HEK293 (cell line): ENCODE measurements around the gene SLAMF1.

Source experiments
- CTCF ChIA-PET: fragments of 350-600 bp; formaldehyde crosslinking; extraction: SDS; loops from one replicate; lab custom pipeline; 2021; ENCODE audit warnings: antibody characterized with exemption; lab: Yijun Ruan, JAX
- POLR2A ChIA-PET: fragments of 300-600 bp; formaldehyde crosslinking; extraction: SDS; loops from one replicate; lab custom pipeline; 2020; ENCODE audit warnings: antibody characterized with exemption, inconsistent platforms; lab: Yijun Ruan, JAX
- H3K27ac ChIP-seq: fragments of 200-500 bp; sonication (Bioruptor generic); 2 replicates; pipeline ENCODE4 v1.5.1; 2014; ENCODE audit warnings: low read depth, low read length, control low read depth, inconsistent platforms; ENCODE audit errors: extremely low read depth
- H3K36me3 ChIP-seq, 2 experiments: fragments of 200-500 bp in 1 of 2; sonication (Bioruptor generic) in 1 of 2; 1 replicate in 1 of 2; 2 replicates in 1 of 2; pipeline ENCODE4 v1.5.1; 2014 to 2017; ENCODE audit warnings: inconsistent platforms in 2 of 2, low read length in 2 of 2; ENCODE audit not compliant: control insufficient read depth in 2 of 2, insufficient read depth in 1 of 2
- H3K4me1 ChIP-seq: fragments of 200-500 bp; sonication (Bioruptor generic); 2 replicates; pipeline ENCODE4 v1.5.1; 2014; ENCODE audit warnings: mild to moderate bottlenecking, low read length, inconsistent platforms; ENCODE audit not compliant: control insufficient read depth, insufficient read depth
- H3K4me3 ChIP-seq: 2 replicates; pipeline ENCODE4 v1.5.1; 2011; ENCODE audit warnings: low read depth, mild to moderate bottlenecking, control low read depth, low read length, moderate library complexity
- H3K9me3 ChIP-seq: fragments of 200-500 bp; sonication (Bioruptor generic); 2 replicates; pipeline ENCODE4 v1.5.1; 2014; ENCODE audit warnings: low read depth, low read length, inconsistent platforms; ENCODE audit not compliant: control insufficient read depth, insufficient read depth
- HOXC10 ChIP-seq: sonication (generic); formaldehyde crosslinking; IDR thresholded peaks from 2 replicates; pipeline ENCODE4 v1.8.1; 2023; ENCODE audit warnings: mild to moderate bottlenecking, missing genetic modification reagents
- WT1 ChIP-seq: fragments of 450-650 bp; formaldehyde crosslinking; IDR thresholded peaks from 2 replicates; pipeline ENCODE4 v1.5.1; 2016; ENCODE audit warnings: missing biosample characterization, missing genetic modification characterization
- ZBTB8A ChIP-seq: fragments of 450-650 bp; formaldehyde crosslinking; IDR thresholded peaks from 2 replicates; pipeline ENCODE4 v1.5.1; 2016; ENCODE audit warnings: missing biosample characterization, missing genetic modification characterization
- ZFP69B ChIP-seq: fragments of 450-650 bp; formaldehyde crosslinking; IDR thresholded peaks from 2 replicates; pipeline ENCODE4 v1.5.1; 2016; ENCODE audit warnings: missing biosample characterization, missing genetic modification characterization
- ZNF157 ChIP-seq: fragments of 450-650 bp; formaldehyde crosslinking; IDR thresholded peaks from 2 replicates; pipeline ENCODE4 v1.5.1; 2016; ENCODE audit warnings: missing biosample characterization, missing genetic modification characterization
- ZNF16 ChIP-seq: fragments of 450-650 bp; formaldehyde crosslinking; IDR thresholded peaks from 2 replicates; pipeline ENCODE4 v1.5.1; 2016; ENCODE audit warnings: low read depth, missing biosample characterization, missing genetic modification characterization
- ZNF274 ChIP-seq, 2 experiments: fragments of 200-500 bp in 1 of 2; fragments of 450-650 bp in 1 of 2; sonication (Bioruptor generic) in 1 of 2; formaldehyde crosslinking in 1 of 2; IDR thresholded peaks; 2 replicates each; pipeline versions ENCODE4 v1.5.1 to v1.6.1; 2014 to 2016; ENCODE audit warnings: borderline replicate concordance in 1 of 2, inconsistent platforms in 1 of 2, low read length in 1 of 2, missing biosample characterization in 1 of 2, missing genetic modification characterization in 1 of 2
- ZNF302 ChIP-seq: fragments of 450-650 bp; formaldehyde crosslinking; IDR thresholded peaks from 2 replicates; pipeline ENCODE4 v1.5.1; 2016; ENCODE audit warnings: missing biosample characterization, missing genetic modification characterization, low read depth
- ZNF404 ChIP-seq: fragments of 450-650 bp; formaldehyde crosslinking; IDR thresholded peaks from 2 replicates; pipeline ENCODE4 v1.5.1; 2017; ENCODE audit warnings: missing biosample characterization, missing genetic modification characterization
- ZNF544 ChIP-seq: fragments of 450-650 bp; formaldehyde crosslinking; IDR thresholded peaks from 2 replicates; pipeline ENCODE4 v1.5.0; 2017; ENCODE audit warnings: missing biosample characterization, missing genetic modification characterization
- ZNF548 ChIP-seq: fragments of 450-650 bp; formaldehyde crosslinking; IDR thresholded peaks from 2 replicates; pipeline ENCODE4 v1.5.1; 2016; ENCODE audit warnings: missing biosample characterization, missing genetic modification characterization
- ZNF560 ChIP-seq: fragments of 450-650 bp; formaldehyde crosslinking; IDR thresholded peaks from 2 replicates; pipeline ENCODE4 v1.5.1; 2017; ENCODE audit warnings: missing biosample characterization, missing genetic modification characterization, borderline replicate concordance
- TF ChIP-seq, protein P1 (sequence below): fragments of 450-650 bp; formaldehyde crosslinking; IDR thresholded peaks from 2 replicates; pipeline ENCODE4 v1.5.1; 2016; ENCODE audit warnings: missing biosample characterization, missing genetic modification characterization
- TF ChIP-seq, protein P2 (sequence below): fragments of 450-650 bp; formaldehyde crosslinking; IDR thresholded peaks from 2 replicates; pipeline ENCODE4 v1.5.1; 2016; ENCODE audit warnings: missing biosample characterization, missing genetic modification characterization
- TF ChIP-seq, protein P3 (sequence below): fragments of 450-650 bp; formaldehyde crosslinking; IDR thresholded peaks from 2 replicates; pipeline ENCODE4 v1.5.1; 2016; ENCODE audit warnings: missing biosample characterization, missing genetic modification characterization
- TF ChIP-seq, protein P4 (sequence below): fragments of 450-650 bp; formaldehyde crosslinking; conservative IDR thresholded peaks from 2 replicates; pipeline ENCODE4 v1.5.1; 2016; ENCODE audit warnings: low read depth, missing biosample characterization, missing genetic modification characterization
- TF ChIP-seq, protein P5 (sequence below): fragments of 450-650 bp; formaldehyde crosslinking; IDR thresholded peaks from 2 replicates; pipeline ENCODE4; 2016; ENCODE audit warnings: missing biosample characterization, missing genetic modification characterization
- TF ChIP-seq, protein P6 (sequence below): fragments of 450-650 bp; formaldehyde crosslinking; IDR thresholded peaks from 2 replicates; pipeline ENCODE4 v1.5.1; 2016; ENCODE audit warnings: missing biosample characterization, missing genetic modification characterization, low read depth

SLAMF1 gene

DNA sequence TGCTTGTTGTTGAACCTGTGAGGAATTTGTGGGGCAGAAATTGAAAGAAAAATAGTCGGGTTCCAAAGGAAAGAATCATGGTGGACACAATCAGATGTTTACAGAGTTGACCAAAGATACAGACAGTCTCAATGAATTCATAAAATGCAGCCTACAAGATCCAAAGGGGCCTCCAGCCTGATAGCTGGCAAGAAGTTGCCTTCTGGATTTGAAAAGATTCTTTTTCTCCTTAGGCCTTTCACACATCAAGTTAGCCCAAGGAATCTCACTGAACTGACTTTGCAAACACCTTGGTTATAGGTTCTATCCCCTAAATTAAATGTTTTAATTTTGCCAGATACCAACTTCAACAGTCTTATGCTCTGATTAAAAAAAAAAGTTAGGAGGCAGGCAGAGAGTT lies 21.5 kb downstream of the SLAMF1 start (continued):
- TF ChIP-seq ZNF544 (no peak), ZNF560 (tag by site-specific recombination) (no peak), ZNF157 (no peak), HOXC10 (CRISPR knock-in tag) (no peak)
- TF ChIP-seq, protein P1, sequence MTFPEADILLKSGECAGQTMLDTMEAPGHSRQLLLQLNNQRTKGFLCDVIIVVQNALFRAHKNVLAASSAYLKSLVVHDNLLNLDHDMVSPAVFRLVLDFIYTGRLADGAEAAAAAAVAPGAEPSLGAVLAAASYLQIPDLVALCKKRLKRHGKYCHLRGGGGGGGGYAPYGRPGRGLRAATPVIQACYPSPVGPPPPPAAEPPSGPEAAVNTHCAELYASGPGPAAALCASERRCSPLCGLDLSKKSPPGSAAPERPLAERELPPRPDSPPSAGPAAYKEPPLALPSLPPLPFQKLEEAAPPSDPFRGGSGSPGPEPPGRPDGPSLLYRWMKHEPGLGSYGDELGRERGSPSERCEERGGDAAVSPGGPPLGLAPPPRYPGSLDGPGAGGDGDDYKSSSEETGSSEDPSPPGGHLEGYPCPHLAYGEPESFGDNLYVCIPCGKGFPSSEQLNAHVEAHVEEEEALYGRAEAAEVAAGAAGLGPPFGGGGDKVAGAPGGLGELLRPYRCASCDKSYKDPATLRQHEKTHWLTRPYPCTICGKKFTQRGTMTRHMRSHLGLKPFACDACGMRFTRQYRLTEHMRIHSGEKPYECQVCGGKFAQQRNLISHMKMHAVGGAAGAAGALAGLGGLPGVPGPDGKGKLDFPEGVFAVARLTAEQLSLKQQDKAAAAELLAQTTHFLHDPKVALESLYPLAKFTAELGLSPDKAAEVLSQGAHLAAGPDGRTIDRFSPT (tag by site-specific recombination) = no peak
- TF ChIP-seq, all 188 proteins: peak for 0

DNA sequence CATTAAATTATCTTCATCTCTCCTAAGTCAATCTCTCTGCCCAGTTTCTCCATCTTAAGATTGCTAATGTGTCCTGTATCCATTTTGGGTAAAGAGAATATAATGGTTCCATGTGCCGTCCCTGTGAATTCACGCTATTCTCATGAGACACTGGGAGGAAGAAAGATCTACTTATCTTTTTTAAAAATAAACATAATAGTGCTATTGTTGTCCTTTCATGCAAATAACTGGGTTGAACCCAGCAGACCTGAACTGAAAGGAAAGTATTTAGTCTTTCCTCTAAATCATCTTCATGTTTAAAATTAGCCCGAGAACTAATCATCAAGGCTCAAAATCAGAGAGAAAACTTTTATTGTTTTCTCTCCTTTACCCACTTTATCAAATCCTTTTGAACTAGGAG lies 22.4 kb downstream of the SLAMF1 start:
- H3K36me3 ChIP-seq = no peaks in the 10 kb centered on the region
- CTCF ChIA-PET = interaction anchor here (0.7 kb wide), 1 partner anchor 79 kb away, joined by 3 read pairs; no protein-coding TSS in a partner anchor
- H3K4me3 ChIP-seq = no peak overlapping the region
- H3K27ac ChIP-seq = no peak overlapping the region
- H3K9me3 ChIP-seq = no peaks in the 10 kb centered on the region
- no peaks in the 10 kb centered on the region for H3K4me1 ChIP-seq
- POLR2A ChIA-PET = no interaction called here
- TF ChIP-seq, protein P2, sequence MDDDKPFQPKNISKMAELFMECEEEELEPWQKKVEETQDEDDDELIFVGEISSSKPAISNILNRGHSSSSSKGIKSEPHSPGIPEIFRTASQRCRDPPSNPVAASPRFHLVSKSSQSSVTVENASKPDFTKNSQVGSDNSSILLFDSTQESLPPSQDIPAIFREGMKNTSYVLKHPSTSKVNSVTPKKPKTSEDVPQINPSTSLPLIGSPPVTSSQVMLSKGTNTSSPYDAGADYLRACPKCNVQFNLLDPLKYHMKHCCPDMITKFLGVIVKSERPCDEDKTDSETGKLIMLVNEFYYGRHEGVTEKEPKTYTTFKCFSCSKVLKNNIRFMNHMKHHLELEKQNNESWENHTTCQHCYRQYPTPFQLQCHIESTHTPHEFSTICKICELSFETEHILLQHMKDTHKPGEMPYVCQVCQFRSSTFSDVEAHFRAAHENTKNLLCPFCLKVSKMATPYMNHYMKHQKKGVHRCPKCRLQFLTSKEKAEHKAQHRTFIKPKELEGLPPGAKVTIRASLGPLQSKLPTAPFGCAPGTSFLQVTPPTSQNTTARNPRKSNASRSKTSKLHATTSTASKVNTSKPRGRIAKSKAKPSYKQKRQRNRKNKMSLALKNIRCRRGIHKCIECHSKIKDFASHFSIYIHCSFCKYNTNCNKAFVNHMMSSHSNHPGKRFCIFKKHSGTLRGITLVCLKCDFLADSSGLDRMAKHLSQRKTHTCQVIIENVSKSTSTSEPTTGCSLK = no peak
- TF ChIP-seq ZNF16 (tag by site-specific recombination) (no peak), ZNF302 (tag by site-specific recombination) (no peak), ZNF274 (IDR thresholded peaks at IDR 0.05; ENCODE audit: low read length) (no peak), ZNF274 (tag by site-specific recombination; IDR thresholded peaks at IDR 0.05; ENCODE audit: borderline replicate concordance) (no peak), ZNF548 (tag by site-specific recombination) (no peak), ZNF404 (tag by site-specific recombination) (no peak), ZFP69B (no peak), WT1 (tag by site-specific recombination) (no peak), ZBTB8A (tag by site-specific recombination) (no peak)
- TF ChIP-seq, protein P3, sequence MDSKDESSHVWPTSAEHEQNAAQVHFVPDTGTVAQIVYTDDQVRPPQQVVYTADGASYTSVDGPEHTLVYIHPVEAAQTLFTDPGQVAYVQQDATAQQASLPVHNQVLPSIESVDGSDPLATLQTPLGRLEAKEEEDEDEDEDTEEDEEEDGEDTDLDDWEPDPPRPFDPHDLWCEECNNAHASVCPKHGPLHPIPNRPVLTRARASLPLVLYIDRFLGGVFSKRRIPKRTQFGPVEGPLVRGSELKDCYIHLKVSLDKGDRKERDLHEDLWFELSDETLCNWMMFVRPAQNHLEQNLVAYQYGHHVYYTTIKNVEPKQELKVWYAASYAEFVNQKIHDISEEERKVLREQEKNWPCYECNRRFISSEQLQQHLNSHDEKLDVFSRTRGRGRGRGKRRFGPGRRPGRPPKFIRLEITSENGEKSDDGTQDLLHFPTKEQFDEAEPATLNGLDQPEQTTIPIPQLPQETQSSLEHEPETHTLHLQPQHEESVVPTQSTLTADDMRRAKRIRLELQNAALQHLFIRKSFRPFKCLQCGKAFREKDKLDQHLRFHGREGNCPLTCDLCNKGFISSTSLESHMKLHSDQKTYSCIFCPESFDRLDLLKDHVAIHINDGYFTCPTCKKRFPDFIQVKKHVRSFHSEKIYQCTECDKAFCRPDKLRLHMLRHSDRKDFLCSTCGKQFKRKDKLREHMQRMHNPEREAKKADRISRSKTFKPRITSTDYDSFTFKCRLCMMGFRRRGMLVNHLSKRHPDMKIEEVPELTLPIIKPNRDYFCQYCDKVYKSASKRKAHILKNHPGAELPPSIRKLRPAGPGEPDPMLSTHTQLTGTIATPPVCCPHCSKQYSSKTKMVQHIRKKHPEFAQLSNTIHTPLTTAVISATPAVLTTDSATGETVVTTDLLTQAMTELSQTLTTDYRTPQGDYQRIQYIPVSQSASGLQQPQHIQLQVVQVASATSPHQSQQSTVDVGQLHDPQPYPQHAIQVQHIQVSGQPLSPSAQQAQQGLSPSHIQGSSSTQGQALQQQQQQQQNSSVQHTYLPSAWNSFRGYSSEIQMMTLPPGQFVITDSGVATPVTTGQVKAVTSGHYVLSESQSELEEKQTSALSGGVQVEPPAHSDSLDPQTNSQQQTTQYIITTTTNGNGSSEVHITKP = no peak
- TF ChIP-seq, protein P4, sequence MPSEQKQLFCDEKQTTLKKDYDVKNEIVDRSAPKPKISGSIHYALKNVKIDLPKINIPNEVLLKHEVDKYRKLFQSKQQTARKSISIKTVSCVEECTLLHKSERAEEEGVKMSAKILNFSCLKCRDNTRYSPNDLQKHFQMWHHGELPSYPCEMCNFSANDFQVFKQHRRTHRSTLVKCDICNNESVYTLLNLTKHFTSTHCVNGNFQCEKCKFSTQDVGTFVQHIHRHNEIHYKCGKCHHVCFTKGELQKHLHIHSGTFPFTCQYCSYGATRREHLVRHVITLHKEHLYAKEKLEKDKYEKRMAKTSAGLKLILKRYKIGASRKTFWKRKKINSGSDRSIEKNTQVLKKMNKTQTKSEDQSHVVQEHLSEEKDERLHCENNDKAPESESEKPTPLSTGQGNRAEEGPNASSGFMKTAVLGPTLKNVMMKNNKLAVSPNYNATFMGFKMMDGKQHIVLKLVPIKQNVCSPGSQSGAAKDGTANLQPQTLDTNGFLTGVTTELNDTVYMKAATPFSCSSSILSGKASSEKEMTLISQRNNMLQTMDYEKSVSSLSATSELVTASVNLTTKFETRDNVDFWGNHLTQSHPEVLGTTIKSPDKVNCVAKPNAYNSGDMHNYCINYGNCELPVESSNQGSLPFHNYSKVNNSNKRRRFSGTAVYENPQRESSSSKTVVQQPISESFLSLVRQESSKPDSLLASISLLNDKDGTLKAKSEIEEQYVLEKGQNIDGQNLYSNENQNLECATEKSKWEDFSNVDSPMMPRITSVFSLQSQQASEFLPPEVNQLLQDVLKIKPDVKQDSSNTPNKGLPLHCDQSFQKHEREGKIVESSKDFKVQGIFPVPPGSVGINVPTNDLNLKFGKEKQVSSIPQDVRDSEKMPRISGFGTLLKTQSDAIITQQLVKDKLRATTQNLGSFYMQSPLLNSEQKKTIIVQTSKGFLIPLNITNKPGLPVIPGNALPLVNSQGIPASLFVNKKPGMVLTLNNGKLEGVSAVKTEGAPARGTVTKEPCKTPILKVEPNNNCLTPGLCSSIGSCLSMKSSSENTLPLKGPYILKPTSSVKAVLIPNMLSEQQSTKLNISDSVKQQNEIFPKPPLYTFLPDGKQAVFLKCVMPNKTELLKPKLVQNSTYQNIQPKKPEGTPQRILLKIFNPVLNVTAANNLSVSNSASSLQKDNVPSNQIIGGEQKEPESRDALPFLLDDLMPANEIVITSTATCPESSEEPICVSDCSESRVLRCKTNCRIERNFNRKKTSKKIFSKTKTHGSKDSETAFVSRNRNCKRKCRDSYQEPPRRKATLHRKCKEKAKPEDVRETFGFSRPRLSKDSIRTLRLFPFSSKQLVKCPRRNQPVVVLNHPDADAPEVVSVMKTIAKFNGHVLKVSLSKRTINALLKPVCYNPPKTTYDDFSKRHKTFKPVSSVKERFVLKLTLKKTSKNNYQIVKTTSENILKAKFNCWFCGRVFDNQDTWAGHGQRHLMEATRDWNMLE (tag by site-specific recombination) = no peak
- TF ChIP-seq, protein P5, sequence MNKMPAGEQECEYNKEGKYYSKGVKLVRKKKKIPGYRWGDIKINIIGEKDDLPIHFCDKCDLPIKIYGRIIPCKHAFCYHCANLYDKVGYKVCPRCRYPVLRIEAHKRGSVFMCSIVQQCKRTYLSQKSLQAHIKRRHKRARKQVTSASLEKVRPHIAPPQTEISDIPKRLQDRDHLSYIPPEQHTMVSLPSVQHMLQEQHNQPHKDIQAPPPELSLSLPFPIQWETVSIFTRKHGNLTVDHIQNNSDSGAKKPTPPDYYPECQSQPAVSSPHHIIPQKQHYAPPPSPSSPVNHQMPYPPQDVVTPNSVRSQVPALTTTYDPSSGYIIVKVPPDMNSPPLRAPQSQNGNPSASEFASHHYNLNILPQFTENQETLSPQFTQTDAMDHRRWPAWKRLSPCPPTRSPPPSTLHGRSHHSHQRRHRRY = no peak
- TF ChIP-seq, protein P6, sequence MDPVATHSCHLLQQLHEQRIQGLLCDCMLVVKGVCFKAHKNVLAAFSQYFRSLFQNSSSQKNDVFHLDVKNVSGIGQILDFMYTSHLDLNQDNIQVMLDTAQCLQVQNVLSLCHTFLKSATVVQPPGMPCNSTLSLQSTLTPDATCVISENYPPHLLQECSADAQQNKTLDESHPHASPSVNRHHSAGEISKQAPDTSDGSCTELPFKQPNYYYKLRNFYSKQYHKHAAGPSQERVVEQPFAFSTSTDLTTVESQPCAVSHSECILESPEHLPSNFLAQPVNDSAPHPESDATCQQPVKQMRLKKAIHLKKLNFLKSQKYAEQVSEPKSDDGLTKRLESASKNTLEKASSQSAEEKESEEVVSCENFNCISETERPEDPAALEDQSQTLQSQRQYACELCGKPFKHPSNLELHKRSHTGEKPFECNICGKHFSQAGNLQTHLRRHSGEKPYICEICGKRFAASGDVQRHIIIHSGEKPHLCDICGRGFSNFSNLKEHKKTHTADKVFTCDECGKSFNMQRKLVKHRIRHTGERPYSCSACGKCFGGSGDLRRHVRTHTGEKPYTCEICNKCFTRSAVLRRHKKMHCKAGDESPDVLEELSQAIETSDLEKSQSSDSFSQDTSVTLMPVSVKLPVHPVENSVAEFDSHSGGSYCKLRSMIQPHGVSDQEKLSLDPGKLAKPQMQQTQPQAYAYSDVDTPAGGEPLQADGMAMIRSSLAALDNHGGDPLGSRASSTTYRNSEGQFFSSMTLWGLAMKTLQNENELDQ (tag by site-specific recombination) = no peak
